HG02763 (cell line): ENCODE measurements around the gene FOXC1.

Experiments used
- ATAC-seq: cut with Tn5 transposase; IDR thresholded peaks from one replicate; pipeline ENCODE4 v1.9.1; 2021; ENCODE audit warnings: mild to moderate bottlenecking, moderate library complexity; ENCODE audit not compliant: unreplicated experiment

The FOXC1 gene

GRCh38 chr6:1622851-1623768 is 13.4 kb downstream of the FOXC1 start:
- no peak for ATAC-seq

GRCh38 chr6:1623769-1624057 is 14.0 kb downstream of the FOXC1 start:
- no peak for ATAC-seq

GRCh38 chr6:1624058-1624850 is 14.5 kb downstream of the FOXC1 start:
- ATAC-seq: no peak

GRCh38 chr6:1624851-1625781 is 15.4 kb downstream of the FOXC1 start:
- ATAC-seq: no peak

- no peak for ATAC-seq
These were observed 16.2 kb downstream of the FOXC1 start for GRCh38 chr6:1625794-1626435.

- no peak for ATAC-seq
These were observed 16.8 kb downstream of the FOXC1 start for GRCh38 chr6:1626481-1626880.

- no peak for ATAC-seq
These were observed 18.3 kb downstream of the FOXC1 start for GRCh38 chr6:1627827-1628560.

GRCh38 chr6:1629316-1629715 is 19.6 kb downstream of the FOXC1 start:
- no peak for ATAC-seq

GRCh38 chr6:1630212-1630770 is 20.6 kb downstream of the FOXC1 start:
- ATAC-seq: no peak

GRCh38 chr6:1630771-1631217 is 21.1 kb downstream of the FOXC1 start:
- no peak for ATAC-seq

GRCh38 chr6:1631251-1631650 is 21.5 kb downstream of the FOXC1 start:
- ATAC-seq: no peak

- ATAC-seq: no peak
These were observed 23.8 kb downstream of the FOXC1 start for GRCh38 chr6:1633366-1634021.

GRCh38 chr6:1634081-1634480 is 24.4 kb downstream of the FOXC1 start:
- no peak for ATAC-seq

GRCh38 chr6:1635305-1636010 is 25.7 kb downstream of the FOXC1 start:
- no peak for ATAC-seq

- ATAC-seq: no peak
These were observed 26.6 kb downstream of the FOXC1 start for GRCh38 chr6:1636272-1636825.

- no peak for ATAC-seq
These were observed 27.5 kb downstream of the FOXC1 start for GRCh38 chr6:1636971-1637871.

- ATAC-seq: no peak
These were observed 29.7 kb downstream of the FOXC1 start for GRCh38 chr6:1639430-1639829.
